Umbilical cord (tissue), 2 donors: Measurements from ENCODE around the gene N4BP2L2. TPM values are rescaled to one million over a fixed set of nuclear protein-coding genes. Genes with fewer than 3 reads are reported as not detected.
A peak's percentile ranks its signal among the peaks of the same experiment; 100 is the strongest.

ENCODE experiments used
- DNase-seq: peaks from one replicate; pipeline ENCODE4 v3.0.0-alpha.2; 2015; ENCODE audit warnings: low spot score
- total RNA-seq: library from RNA; depleted of rRNA; stranded (reverse); fragments of >200 nt; gene quantifications from one replicate; pipeline ENCODE4 v1.2.3, GENCODE V29; 2014; ENCODE audit warnings: low replicate concordance; ENCODE audit not compliant: insufficient read depth

N4BP2L2 gene
- total RNA-seq, 1 donor from 2014 or later: 117 TPM

- DNase-seq: peak; percentile 66
Measured at GRCh38 chr13:32530841-32531253, 7.7 kb downstream of the N4BP2L2 start.

GRCh38 chr13:32528358-32528757 lies 10.2 kb downstream of the N4BP2L2 start:
- DNase-seq: no peak

- no peak for DNase-seq
Measured at GRCh38 chr13:32527151-32527550, 11.4 kb downstream of the N4BP2L2 start.

- no peak for DNase-seq
Measured at GRCh38 chr13:32525766-32526165, 12.8 kb downstream of the N4BP2L2 start.

GRCh38 chr13:32515246-32515645 lies 23.3 kb downstream of the N4BP2L2 start:
- no peak for DNase-seq

- no peak for DNase-seq
Measured at GRCh38 chr13:32511482-32511881, 27.1 kb downstream of the N4BP2L2 start.

GRCh38 chr13:32504876-32505275 lies 33.7 kb downstream of the N4BP2L2 start:
- no peak for DNase-seq

- no peak for DNase-seq
Measured at GRCh38 chr13:32504263-32504662, 34.3 kb downstream of the N4BP2L2 start.

GRCh38 chr13:32503727-32504126 lies 34.9 kb downstream of the N4BP2L2 start:
- no peak for DNase-seq

- DNase-seq: no peak
Measured at GRCh38 chr13:32501064-32501463, 37.5 kb downstream of the N4BP2L2 start.

- no peak for DNase-seq
Measured at GRCh38 chr13:32499538-32500210, 38.9 kb downstream of the N4BP2L2 start.

GRCh38 chr13:32497589-32497988 lies 41.0 kb downstream of the N4BP2L2 start:
- no peak for DNase-seq

GRCh38 chr13:32496599-32497160 lies 41.9 kb downstream of the N4BP2L2 start:
- DNase-seq: no peak

GRCh38 chr13:32495841-32496240 lies 42.8 kb downstream of the N4BP2L2 start:
- DNase-seq: no peak

- DNase-seq: no peak
Measured at GRCh38 chr13:32495429-32495828, 43.2 kb downstream of the N4BP2L2 start.

- no peak for DNase-seq
Measured at GRCh38 chr13:32491028-32491427, 47.6 kb downstream of the N4BP2L2 start.

- no peak for DNase-seq
Measured at GRCh38 chr13:32476892-32477291, 61.7 kb downstream of the N4BP2L2 start.

GRCh38 chr13:32476021-32476731 lies 62.4 kb downstream of the N4BP2L2 start:
- DNase-seq: peak; percentile 8

GRCh38 chr13:32474999-32475792 lies 63.4 kb downstream of the N4BP2L2 start:
- DNase-seq: no peak

GRCh38 chr13:32473650-32474049 lies 64.9 kb downstream of the N4BP2L2 start:
- DNase-seq: no peak

GRCh38 chr13:32472194-32472621 lies 66.4 kb downstream of the N4BP2L2 start:
- DNase-seq: peak; percentile 9
